ENCODE measurements around the gene CDH1. TPM values are rescaled to one million over a fixed set of nuclear protein-coding genes. Genes with fewer than 3 reads are reported as not detected.
"Not testable (repeated sequence)": the region's sequence is repeated elsewhere in the genome, so short reads cannot be mapped to it uniquely, and the experiment has no call there.

CDH1 gene
- not detected for total RNA-seq
- long read RNA-seq = 0 reads

DNA sequence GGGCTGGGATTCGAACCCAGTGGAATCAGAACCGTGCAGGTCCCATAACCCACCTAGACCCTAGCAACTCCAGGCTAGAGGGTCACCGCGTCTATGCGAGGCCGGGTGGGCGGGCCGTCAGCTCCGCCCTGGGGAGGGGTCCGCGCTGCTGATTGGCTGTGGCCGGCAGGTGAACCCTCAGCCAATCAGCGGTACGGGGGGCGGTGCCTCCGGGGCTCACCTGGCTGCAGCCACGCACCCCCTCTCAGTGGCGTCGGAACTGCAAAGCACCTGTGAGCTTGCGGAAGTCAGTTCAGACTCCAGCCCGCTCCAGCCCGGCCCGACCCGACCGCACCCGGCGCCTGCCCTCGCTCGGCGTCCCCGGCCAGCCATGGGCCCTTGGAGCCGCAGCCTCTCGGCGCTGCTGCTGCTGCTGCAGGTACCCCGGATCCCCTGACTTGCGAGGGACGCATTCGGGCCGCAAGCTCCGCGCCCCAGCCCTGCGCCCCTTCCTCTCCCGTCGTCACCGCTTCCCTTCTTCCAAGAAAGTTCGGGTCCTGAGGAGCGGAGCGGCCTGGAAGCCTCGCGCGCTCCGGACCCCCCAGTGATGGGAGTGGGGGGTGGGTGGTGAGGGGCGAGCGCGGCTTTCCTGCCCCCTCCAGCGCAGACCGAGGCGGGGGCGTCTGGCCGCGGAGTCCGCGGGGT is at the start of gene CDH1:
TSS of gene CDH1 (plus strand) at position 247 of the 684 bp plus-strand sequence. CDS start at position 371, 124 bp downstream.
- DNase-seq (ENCODE audit: missing footprints) (no peak), ATAC-seq (no peak)
- intact Hi-C loops (cut with DNase I) = no loop called here

GRCh38 chr16:68689921-68690320 is 47.2 kb upstream of the CDH1 start:
- intact Hi-C loops (cut with DNase I) = no loop called here
- DNase-seq (ENCODE audit: missing footprints) = no peak
- no peak for ATAC-seq

- intact Hi-C loops (cut with DNase I) = no loop called here
- ATAC-seq (no peak), DNase-seq (ENCODE audit: missing footprints) (no peak)
Measured at GRCh38 chr16:68695575-68695974, 41.5 kb upstream of the CDH1 start.

DNA sequence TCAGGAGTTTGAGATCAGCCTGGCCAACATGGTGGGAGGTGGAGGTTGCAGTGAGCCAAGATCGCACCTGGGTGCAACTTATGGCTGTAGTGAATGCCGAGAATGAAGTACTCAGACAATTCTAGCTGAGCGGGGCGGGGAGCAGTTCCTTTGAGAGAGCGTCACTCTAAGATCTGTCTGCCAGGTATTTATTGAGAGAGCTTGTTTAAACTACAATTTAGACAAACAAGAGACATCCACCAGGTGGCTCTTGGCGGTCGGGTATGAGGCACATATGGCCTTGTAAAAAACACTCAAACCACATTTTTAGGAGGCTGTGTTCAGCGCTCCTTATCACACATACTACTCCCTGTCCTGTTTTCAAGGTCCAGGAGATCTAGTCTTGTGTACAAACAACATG is 40.6 kb upstream of the CDH1 start:
- intact Hi-C loops (cut with DNase I) = no loop called here
- no peak for DNase-seq (ENCODE audit: missing footprints)
- ATAC-seq = no peak

DNA sequence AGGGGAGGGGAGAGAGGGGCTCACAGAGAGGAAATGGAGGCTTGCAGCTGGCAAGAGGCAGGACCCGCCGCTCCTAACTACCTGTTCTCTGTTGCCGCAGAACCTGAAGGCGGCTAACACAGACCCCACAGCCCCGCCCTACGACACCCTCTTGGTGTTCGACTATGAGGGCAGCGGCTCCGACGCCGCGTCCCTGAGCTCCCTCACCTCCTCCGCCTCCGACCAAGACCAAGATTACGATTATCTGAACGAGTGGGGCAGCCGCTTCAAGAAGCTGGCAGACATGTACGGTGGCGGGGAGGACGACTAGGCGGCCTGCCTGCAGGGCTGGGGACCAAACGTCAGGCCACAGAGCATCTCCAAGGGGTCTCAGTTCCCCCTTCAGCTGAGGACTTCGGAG is 39.0 kb upstream of the CDH1 start:
- no peak for DNase-seq (ENCODE audit: missing footprints)
- no peak for ATAC-seq
- intact Hi-C loops (cut with DNase I) = no loop called here

- intact Hi-C loops (cut with DNase I) = loop anchor here (10.0 kb wide), 1 partner anchor 105 kb away; no protein-coding TSS in a partner anchor
- no peak for DNase-seq (ENCODE audit: missing footprints)
- ATAC-seq = no peak
Measured at GRCh38 chr16:68700120-68700519, 37.0 kb upstream of the CDH1 start.

- DNase-seq (ENCODE audit: missing footprints) = no peak
- intact Hi-C loops (cut with DNase I) = loop anchor here (10.0 kb wide), 1 partner anchor 104 kb away; no protein-coding TSS in a partner anchor
- ATAC-seq = no peak
Measured at GRCh38 chr16:68700831-68701230, 36.3 kb upstream of the CDH1 start.

DNA sequence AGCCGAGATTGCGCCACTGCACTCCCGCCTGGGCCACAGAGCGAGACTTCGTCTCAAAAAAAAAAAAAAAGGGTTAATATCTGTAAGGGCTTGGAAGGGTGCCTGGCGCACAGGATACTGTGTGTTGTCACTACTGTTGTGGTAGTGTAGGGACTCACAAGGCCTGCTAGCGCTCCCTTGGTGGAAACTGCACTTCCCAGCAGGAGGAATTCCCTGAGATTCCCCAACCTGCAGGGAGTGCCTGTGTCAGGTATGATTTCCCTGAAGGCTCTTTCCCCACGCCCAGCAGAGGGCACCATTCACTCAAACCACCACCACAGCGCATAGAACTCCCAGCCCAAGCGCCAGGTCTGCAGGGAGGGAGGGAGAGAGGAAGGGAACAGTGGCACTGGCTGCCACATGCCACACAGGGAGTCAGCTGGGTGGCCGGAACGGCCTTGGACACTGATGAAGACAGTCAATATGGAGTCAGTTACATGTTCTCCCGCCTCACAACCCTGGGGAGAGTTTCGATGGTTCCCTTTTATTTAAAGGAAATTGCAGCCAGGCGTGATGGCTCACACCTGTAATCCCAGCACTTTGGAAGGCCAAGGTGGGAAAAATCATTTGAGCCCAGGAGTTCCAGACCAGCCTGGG is 32.7 kb upstream of the CDH1 start:
- peak; percentile 70 for DNase-seq (ENCODE audit: missing footprints)
- peak; percentile 59 for ATAC-seq
- intact Hi-C loops (cut with DNase I) = loop anchor here (10.0 kb wide), 1 partner anchor 100 kb away; no protein-coding TSS in a partner anchor

DNA sequence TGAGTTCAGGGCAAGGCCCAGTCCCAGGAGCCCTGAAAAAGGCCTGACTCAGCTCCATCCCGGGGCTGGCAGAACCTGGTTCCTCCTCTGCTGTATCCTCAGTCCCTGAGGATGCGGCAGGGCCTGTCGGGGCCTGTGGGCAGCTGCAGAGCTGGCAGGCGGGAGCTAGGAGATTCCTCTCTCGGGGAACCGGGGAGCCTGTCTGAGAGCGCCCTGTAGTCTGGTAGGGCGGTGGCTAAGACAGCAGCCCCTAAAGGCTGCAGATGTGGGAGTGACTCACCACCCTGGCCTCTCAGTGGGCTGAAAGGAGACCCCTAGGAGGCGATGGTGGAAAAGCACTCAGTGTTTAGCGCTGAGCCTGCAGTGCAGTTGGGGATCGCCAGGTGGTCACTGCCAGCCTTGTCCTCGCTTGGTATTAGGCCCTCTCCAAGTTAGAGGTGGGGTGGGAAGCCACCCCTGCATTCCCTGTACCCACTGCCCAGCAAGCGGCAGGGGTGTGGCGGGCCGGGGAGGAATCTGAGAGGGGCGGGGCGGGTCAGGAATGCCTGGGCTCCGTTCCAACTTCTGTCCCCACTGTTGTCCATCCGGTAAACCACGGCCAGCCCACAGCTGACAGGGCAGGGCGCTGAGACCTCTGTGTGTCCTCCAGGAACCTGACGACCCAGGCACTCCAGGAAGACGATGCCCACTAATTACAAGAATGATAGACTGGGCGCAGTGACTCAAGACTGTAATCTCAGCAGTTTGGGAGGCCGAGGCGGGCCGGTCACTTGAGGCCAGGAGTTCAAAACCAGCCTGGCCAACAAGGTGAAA is 29.5 kb upstream of the CDH1 start:
- DNase-seq (ENCODE audit: missing footprints) (no peak), ATAC-seq (peak; percentile 29)
- intact Hi-C loops (cut with DNase I) = loop anchor here (10.0 kb wide), 1 partner anchor 97 kb away; no protein-coding TSS in a partner anchor

- ATAC-seq (no peak), DNase-seq (ENCODE audit: missing footprints) (no peak)
- intact Hi-C loops (cut with DNase I) = no loop called here
Measured at GRCh38 chr16:68710211-68710610, 26.9 kb upstream of the CDH1 start.

GRCh38 chr16:68711421-68712139 is 25.5 kb upstream of the CDH1 start:
- intact Hi-C loops (cut with DNase I) = no loop called here
- DNase-seq (ENCODE audit: missing footprints) (no peak), ATAC-seq (no peak)

DNA sequence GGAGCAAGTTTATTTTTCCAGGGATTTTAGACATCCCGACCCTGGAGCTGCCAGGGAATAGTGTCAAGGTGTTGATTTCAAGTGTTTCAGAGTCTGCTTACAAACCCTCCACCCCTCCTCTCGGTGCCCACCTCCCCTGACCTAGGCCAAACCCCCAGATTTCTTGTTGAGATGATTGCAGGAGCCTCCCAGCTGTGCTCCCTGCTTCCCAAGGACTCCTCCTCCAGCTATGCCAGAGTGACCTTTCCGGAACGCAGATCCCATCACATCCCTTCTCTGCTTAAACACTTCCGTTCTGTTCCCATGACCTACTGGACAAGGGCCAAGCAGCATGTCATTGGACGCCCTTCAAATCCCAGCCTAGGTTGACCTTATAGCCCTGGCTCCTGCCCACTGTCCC is 23.7 kb upstream of the CDH1 start:
- no peak for DNase-seq (ENCODE audit: missing footprints)
- intact Hi-C loops (cut with DNase I) = no loop called here
- no peak for ATAC-seq

DNA sequence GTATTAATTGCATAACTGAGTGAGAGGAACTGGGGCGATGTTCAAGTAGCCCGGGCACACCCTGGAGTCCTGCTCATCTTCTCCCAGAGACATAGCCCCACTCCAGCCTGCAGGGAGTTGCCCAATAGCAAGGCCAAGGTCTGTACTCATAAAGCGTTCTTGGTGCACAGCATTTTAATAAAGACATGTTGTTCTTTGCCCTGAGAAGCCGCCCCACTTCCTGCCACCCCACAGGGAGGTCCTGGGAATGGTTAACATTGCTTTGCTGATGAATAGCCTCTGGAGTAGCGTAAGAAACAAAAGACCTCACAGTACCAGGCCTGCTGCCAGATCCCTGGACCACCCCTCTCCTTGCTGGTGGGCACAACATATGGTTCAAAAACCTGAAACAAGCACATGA is 21.6 kb upstream of the CDH1 start:
- DNase-seq (ENCODE audit: missing footprints) (no peak), ATAC-seq (no peak)
- intact Hi-C loops (cut with DNase I) = no loop called here

DNA sequence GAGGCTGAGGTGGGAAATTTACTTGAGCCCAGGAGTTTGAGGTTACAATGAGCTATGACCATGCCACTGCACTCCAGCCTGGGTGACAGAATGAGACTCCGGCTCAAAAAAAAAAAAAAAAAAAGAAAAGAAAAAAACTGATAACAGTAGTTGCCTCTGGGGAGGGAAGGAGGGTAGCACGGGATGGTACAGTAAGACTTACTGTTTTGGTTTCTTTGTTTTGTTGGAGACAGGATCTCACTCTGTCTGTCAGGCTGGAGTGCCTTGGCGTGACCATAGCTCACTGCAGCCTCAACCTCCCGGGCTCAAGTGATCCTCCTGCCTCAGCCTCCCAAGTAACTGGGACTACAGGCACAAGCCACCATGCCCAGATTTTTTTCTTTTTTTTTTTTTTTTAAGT is 20.6 kb upstream of the CDH1 start:
- DNase-seq (ENCODE audit: missing footprints); intact Hi-C loops (cut with DNase I): not testable (repeated sequence)

GRCh38 chr16:68717684-68718083 is 19.4 kb upstream of the CDH1 start:
- ATAC-seq = no peak
- DNase-seq (ENCODE audit: missing footprints) = no peak
- intact Hi-C loops (cut with DNase I) = no loop called here

More for the DNA sequence above, 20.6 kb upstream of the CDH1 start:
- ATAC-seq = not testable (repeated sequence)

DNA sequence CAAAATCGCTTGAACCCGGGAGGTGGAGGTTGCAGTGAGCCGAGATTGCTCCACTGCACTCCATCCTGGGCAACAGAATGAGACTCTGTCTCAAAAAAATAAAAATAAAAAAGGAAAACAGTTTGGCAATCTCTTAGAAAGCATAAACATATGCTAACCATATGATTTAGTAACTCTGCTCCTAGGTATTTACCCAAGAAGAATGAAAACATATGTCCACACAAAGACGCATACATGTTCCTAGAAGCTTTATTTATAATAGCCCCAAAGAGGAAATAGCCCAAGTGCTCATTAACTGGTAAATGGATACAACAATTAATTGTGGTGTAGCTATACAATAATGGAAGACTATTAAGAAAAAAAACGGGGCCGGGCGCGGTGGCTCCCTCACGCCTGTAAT is 18.5 kb upstream of the CDH1 start:
- ATAC-seq (no peak), DNase-seq (ENCODE audit: missing footprints) (no peak)
- intact Hi-C loops (cut with DNase I) = no loop called here

GRCh38 chr16:68719993-68720489 is 17.1 kb upstream of the CDH1 start:
- DNase-seq (ENCODE audit: missing footprints) = no peak
- ATAC-seq = no peak
- intact Hi-C loops (cut with DNase I) = no loop called here

DNA sequence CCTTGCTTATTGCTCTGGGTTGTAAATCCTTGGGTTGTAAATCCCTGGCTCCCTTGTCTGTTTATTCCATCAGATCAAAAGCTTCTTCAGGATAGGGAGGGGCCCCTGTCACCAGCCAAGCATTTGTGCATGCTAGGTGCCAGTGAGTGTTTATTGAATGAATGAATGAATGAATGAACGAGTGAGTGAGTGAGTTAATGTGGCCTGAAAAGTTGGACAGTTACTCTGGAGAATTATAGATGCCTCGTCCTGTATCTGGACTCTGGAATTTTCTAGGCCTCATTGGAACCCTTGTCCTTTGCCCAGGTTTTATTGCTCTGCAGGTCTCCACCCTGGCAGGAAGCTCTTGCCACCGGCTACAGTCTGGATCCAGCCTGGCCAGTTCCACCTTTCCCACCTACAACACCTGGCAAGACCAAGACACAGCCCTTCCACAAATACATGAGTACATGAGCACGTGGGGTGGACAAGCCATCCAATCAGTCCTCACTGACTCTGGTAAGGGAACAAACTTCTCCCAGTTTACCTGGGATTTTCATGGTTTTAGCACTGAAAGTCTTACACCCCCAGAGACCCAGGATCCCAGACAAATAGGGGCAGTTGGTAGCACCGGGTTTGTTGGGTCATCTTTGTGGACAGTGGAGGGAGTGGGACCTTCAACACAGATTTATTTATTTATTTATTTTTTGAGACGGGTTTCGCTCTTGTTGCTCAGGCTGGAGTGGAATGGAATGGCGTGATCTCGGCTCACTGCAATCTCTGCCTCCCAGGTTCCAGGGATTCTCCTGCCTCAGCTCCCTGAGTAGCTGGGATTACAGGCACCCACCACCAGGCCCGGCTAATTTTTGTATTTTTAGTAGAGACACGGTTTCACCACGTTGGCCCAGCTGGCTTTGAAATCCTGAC is 14.7 kb upstream of the CDH1 start:
- DNase-seq (ENCODE audit: missing footprints) = no peak
- intact Hi-C loops (cut with DNase I) = no loop called here
- no peak for ATAC-seq
